ENCODE results near the gene OR10C1. TPM values are rescaled to one million over a fixed set of nuclear protein-coding genes. Genes with fewer than 3 reads are reported as not detected.

OR10C1 gene
- total RNA-seq, 4 donors from 2014 or later: not detected

GRCh38 chr6:29461021-29461814, 22.1 kb downstream of the OR10C1 start:
- Histone ChIP-seq H3K27me3 (no peaks in the 10 kb centered on the region), H3K9me3 (no peaks in the 10 kb centered on the region), H3K4me1 (no peaks in the 10 kb centered on the region), H3K4me3 (no peak overlapping the region), H3K36me3 (no peaks in the 10 kb centered on the region), H3K27ac (no peak overlapping the region)
- ATAC-seq: no peak
- TF ChIP-seq POLR2A (IDR thresholded peaks at IDR 0.05): no peak
- no peak for TF ChIP-seq POLR2AphosphoS5 (IDR thresholded peaks at IDR 0.05)
- no peak for TF ChIP-seq EP300 (IDR thresholded peaks at IDR 0.05)
- no peak for TF ChIP-seq CTCF (IDR thresholded peaks at IDR 0.05)
- WGBS, 2 donors (ENCODE audit: low coverage in 1 of 2): 77 to 84% methylated on average over 4 to 5 of the region's 5 CpGs

- ATAC-seq: no peak
- H3K27ac ChIP-seq: no peak overlapping the region
- no peaks in the 10 kb centered on the region for H3K36me3 ChIP-seq
- TF ChIP-seq POLR2A (IDR thresholded peaks at IDR 0.05): no peak
- TF ChIP-seq POLR2AphosphoS5 (IDR thresholded peaks at IDR 0.05): no peak
- no peak for TF ChIP-seq EP300 (IDR thresholded peaks at IDR 0.05)
- TF ChIP-seq CTCF (IDR thresholded peaks at IDR 0.05): no peak
- H3K4me1 ChIP-seq: no peaks in the 10 kb centered on the region
- H3K27me3 ChIP-seq: no peaks in the 10 kb centered on the region
- H3K4me3 ChIP-seq: no peak overlapping the region
- no peaks in the 10 kb centered on the region for H3K9me3 ChIP-seq
- 83 to 93% methylated on average over 5 to 6 of the region's 6 CpGs for WGBS, 2 donors (ENCODE audit: low coverage in 1 of 2)
Observed at GRCh38 chr6:29462022-29462421, 22.9 kb downstream of the OR10C1 start.

GRCh38 chr6:29465279-29465678, 26.2 kb downstream of the OR10C1 start:
- Histone ChIP-seq H3K36me3 (no peaks in the 10 kb centered on the region), H3K4me1 (no peaks in the 10 kb centered on the region), H3K4me3 (no peak overlapping the region), H3K9me3 (no peaks in the 10 kb centered on the region), H3K27ac (no peak overlapping the region), H3K27me3 (peaks cover 3% of the 10 kb centered on the region)
- no peak for ATAC-seq
- 52 to 70% methylated on average over 2 of the region's 2 CpGs for WGBS, 2 donors (ENCODE audit: low coverage in 1 of 2)
- no peak for TF ChIP-seq EP300 (IDR thresholded peaks at IDR 0.05)
- TF ChIP-seq POLR2A (IDR thresholded peaks at IDR 0.05): no peak
- TF ChIP-seq POLR2AphosphoS5 (IDR thresholded peaks at IDR 0.05): no peak
- no peak for TF ChIP-seq CTCF (IDR thresholded peaks at IDR 0.05)

GRCh38 chr6:29465801-29466200, 26.7 kb downstream of the OR10C1 start:
- WGBS, 2 donors (ENCODE audit: low coverage in 1 of 2): 75 to 85% methylated on average over 2 of the region's 2 CpGs
- TF ChIP-seq POLR2A (IDR thresholded peaks at IDR 0.05): no peak
- TF ChIP-seq EP300 (IDR thresholded peaks at IDR 0.05): no peak
- TF ChIP-seq POLR2AphosphoS5 (IDR thresholded peaks at IDR 0.05): no peak
- TF ChIP-seq CTCF (IDR thresholded peaks at IDR 0.05): no peak
- Histone ChIP-seq H3K9me3 (no peaks in the 10 kb centered on the region), H3K27ac (no peak overlapping the region), H3K27me3 (peaks cover 3% of the 10 kb centered on the region), H3K36me3 (no peaks in the 10 kb centered on the region), H3K4me1 (no peaks in the 10 kb centered on the region), H3K4me3 (no peak overlapping the region)
- no peak for ATAC-seq

- WGBS, 2 donors (ENCODE audit: low coverage in 1 of 2): 50 to 67% methylated on average over 5 of the region's 6 CpGs
- no peaks in the 10 kb centered on the region for H3K36me3 ChIP-seq
- H3K4me3 ChIP-seq: no peak overlapping the region
- no peaks in the 10 kb centered on the region for H3K9me3 ChIP-seq
- no peak for ATAC-seq
- H3K27me3 ChIP-seq: peaks cover 3% of the 10 kb centered on the region
- no peak for TF ChIP-seq EP300 (IDR thresholded peaks at IDR 0.05)
- TF ChIP-seq CTCF (IDR thresholded peaks at IDR 0.05): no peak
- TF ChIP-seq POLR2A (IDR thresholded peaks at IDR 0.05): no peak
- no peak for TF ChIP-seq POLR2AphosphoS5 (IDR thresholded peaks at IDR 0.05)
- H3K27ac ChIP-seq: no peak overlapping the region
- no peaks in the 10 kb centered on the region for H3K4me1 ChIP-seq
Observed at GRCh38 chr6:29466241-29466640, 27.1 kb downstream of the OR10C1 start.

All from gastroesophageal sphincter (tissue), 4 donors.